Right atrium auricular region (tissue), 2 donors: ENCODE data around the gene GDPD5. TPM values are rescaled to one million over a fixed set of nuclear protein-coding genes. Genes with fewer than 3 reads are reported as not detected.

Experiments used
- DNase-seq: peaks from one replicate; pipeline ENCODE4 v3.0.0-alpha.2; 2019; ENCODE audit warnings: low spot score
- H3K27ac ChIP-seq, 2 donors: fragments of 200-600 bp; sonication (generic); 1 replicate in 1 of 2; 2 replicates in 1 of 2; pipeline ENCODE4 v1.5.1; 2016 to 2019
- H3K27me3 ChIP-seq, 2 donors: fragments of 200-600 bp; sonication (generic); one replicate each; pipeline versions ENCODE4 v1.5.1 to v1.6.0; 2017 to 2019
- H3K36me3 ChIP-seq: fragments of 200-600 bp; sonication (generic); one replicate; pipeline ENCODE4 v1.5.1; 2016
- H3K4me1 ChIP-seq, 2 donors: fragments of 200-600 bp; sonication (generic); one replicate each; pipeline versions ENCODE4 v1.5.1 to v1.6.0; 2017 to 2019
- H3K4me3 ChIP-seq, 2 donors: fragments of 200-600 bp; sonication (generic); 1 replicate in 1 of 2; 2 replicates in 1 of 2; pipeline ENCODE4 v1.5.1; 2017 to 2019; ENCODE audit warnings: mild to moderate bottlenecking in 1 of 2, moderate library complexity in 1 of 2
- H3K9me3 ChIP-seq, 2 donors: fragments of 200-600 bp; sonication (generic); one replicate each; pipeline ENCODE4 v1.5.1; 2019
- CTCF ChIP-seq, 2 donors: fragments of 200-600 bp; sonication (generic); IDR thresholded peaks; one replicate each; pipeline ENCODE4 v1.5.1; 2019; ENCODE audit warnings: antibody characterized with exemption in 2 of 2
- total RNA-seq, 2 donors: library from RNA; depleted of rRNA; stranded (reverse); fragments of >200 nt; gene quantifications; one replicate each; pipeline ENCODE4 v1.1.0, GENCODE V29; 2016

The GDPD5 gene
- total RNA-seq, 2 donors from 2014 or later, result 3.5 to 6.1 TPM

DNA sequence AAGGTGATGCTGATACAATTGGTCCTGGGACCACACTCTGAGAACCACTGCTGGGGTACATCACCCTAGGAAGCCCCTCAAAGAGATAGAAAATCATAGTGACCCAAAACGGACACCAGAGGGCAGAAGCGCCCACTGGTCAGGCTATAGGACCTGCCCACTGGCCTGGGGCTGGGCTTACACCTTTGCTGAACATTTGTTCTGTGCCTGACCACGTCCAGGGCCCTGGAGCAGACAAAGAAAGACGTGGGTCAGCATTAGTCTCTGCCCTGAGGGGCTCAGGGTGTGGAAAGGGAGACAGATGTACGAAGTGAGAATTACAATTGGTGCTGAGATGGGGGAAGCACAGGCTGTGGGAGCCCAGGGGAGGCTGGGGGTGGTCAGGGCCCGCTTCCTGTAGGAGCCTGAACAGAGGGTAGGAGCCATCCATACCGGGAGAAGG, 21.9 kb upstream of the GDPD5 start:
- Histone ChIP-seq H3K36me3 (no peaks in the 10 kb centered on the region), H3K9me3 (no peaks in the 10 kb centered on the region), H3K27ac (no peak overlapping the region), H3K4me3 (no peak overlapping the region), H3K27me3 (no peaks in the 10 kb centered on the region), H3K4me1 (peaks cover 0 to 8% of the 10 kb centered on the region in 2 donors)
- peak; percentile 86 for DNase-seq
- peak; percentile 77 to 95 for TF ChIP-seq CTCF (IDR thresholded peaks at IDR 0.05)

DNA sequence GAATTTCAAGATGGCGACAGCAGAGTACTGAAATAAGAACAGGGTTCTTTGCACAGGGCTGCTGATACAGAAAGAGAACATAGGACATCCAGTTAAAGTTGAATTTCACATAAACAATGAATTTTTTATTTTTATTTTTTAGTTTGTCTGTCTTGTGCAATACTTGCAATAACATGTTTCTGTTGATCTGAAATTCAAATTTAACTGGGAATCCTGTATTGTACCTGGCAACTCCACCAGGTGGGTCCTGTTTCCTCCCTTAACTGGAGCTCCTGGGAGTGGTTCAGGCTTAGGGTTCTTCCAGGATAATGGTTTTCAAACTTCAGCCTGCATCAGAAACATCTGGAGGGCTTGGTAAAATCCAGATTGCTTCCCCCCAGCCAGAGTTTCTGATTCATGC, 21.4 kb upstream of the GDPD5 start:
- Histone ChIP-seq H3K9me3 (no peaks in the 10 kb centered on the region), H3K4me3 (no peak overlapping the region), H3K36me3 (no peaks in the 10 kb centered on the region), H3K4me1 (peaks cover 0 to 8% of the 10 kb centered on the region in 2 donors), H3K27me3 (no peaks in the 10 kb centered on the region), H3K27ac (no peak overlapping the region)
- DNase-seq, result no peak
- TF ChIP-seq CTCF (IDR thresholded peaks at IDR 0.05), result no peak

DNA sequence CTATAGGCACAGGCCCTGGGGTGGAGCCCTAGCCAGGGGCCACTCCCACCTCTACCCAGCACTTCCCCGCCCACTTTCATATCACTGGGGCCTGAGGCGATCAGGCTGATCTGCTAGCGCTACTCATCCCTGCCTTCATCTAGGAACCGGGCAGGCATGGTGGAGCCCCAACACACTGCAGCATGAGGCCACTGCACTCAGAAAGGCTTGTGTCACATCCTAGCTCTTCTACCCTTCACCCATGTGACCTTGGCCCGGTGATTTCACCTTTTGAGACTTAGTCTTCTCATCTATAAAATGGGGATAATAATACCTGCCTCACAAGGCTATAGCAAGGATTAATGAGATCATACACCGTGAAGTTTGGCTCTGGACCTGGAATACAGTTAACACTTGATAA, 18.1 kb upstream of the GDPD5 start:
- no peaks in the 10 kb centered on the region for H3K36me3 ChIP-seq
- no peaks in the 10 kb centered on the region for H3K9me3 ChIP-seq
- no peak for DNase-seq
- H3K4me3 ChIP-seq, result no peak overlapping the region
- no peak overlapping the region for H3K27ac ChIP-seq
- no peaks in the 10 kb centered on the region for H3K27me3 ChIP-seq
- H3K4me1 ChIP-seq, result peaks cover 0 to 8% of the 10 kb centered on the region in 2 donors
- no peak for TF ChIP-seq CTCF (IDR thresholded peaks at IDR 0.05)

- no peaks in the 10 kb centered on the region for H3K27me3 ChIP-seq
- H3K27ac ChIP-seq, result no peak overlapping the region
- no peak for DNase-seq
- H3K36me3 ChIP-seq, result no peaks in the 10 kb centered on the region
- no peak for TF ChIP-seq CTCF (IDR thresholded peaks at IDR 0.05)
- H3K4me3 ChIP-seq, result no peak overlapping the region
- no peaks in the 10 kb centered on the region for H3K9me3 ChIP-seq
- H3K4me1 ChIP-seq, result no peaks in the 10 kb centered on the region
Observed at GRCh38 chr11:75542088-75542438, 16.3 kb upstream of the GDPD5 start.

DNA sequence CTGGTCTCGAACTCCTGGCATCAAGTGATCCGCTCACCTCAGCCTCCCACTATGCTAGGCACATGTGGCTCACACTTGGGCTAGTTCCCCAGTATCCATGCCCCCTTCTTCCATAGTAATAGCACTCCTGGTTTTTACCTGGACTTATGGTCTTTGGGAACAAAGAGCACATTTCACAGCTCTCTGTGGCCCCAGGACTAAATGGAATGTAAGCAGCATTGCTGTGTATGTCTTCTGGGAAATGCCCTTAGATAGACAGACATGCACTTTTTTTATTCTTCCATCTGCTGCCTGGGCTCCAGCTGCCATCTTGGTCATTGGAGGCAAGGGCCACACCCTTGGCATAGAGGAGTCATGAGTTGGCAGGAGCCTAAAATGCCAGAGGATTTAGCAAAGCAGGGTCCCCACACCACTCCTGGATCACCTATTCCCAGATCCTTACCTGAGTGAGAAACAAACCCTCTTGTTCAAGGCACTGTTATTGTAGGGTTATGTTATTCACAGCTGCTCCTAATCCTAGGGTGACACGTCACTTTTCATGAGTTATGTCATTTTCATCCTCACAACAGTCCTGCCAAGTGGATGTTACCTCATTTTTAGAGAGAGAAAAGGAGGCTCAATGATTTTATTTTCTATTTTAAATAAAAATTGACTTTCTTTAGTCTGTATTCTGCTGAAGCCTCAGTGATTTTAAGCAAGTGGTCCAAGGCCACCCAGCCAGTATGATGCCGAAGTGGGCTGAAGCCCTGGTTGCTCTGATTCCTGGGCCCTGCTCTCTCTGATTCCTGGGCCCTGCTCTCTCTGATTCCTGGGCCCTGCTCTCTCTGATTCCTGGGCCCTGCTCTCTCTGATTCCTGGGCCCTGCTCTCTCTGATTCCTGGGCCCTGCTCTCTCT, 15.7 kb upstream of the GDPD5 start:
- H3K36me3 ChIP-seq, result no peaks in the 10 kb centered on the region
- H3K27ac ChIP-seq, result no peak overlapping the region
- DNase-seq, result no peak
- no peak for TF ChIP-seq CTCF (IDR thresholded peaks at IDR 0.05)
- no peaks in the 10 kb centered on the region for H3K9me3 ChIP-seq
- no peak overlapping the region for H3K4me3 ChIP-seq
- H3K27me3 ChIP-seq, result no peaks in the 10 kb centered on the region
- H3K4me1 ChIP-seq, result no peaks in the 10 kb centered on the region
